HEK293T (cell line): ENCODE results near the gene CBX5.

Experiments
- CTCF ChIA-PET: fragments of 350-600 bp; formaldehyde crosslinking; extraction: SDS; loops from one replicate; lab custom pipeline; 2021; ENCODE audit warnings: antibody characterized with exemption, inconsistent platforms; lab: Yijun Ruan, JAX
- POLR2A ChIA-PET: fragments of 350-600 bp; formaldehyde crosslinking; extraction: SDS; loops from one replicate; lab custom pipeline; 2020; ENCODE audit warnings: antibody characterized with exemption, inconsistent platforms; lab: Yijun Ruan, JAX
- DNase-seq: peaks from one replicate; pipeline ENCODE4 v3.0.0; 2012; ENCODE audit warnings: mixed read lengths; ENCODE audit errors: extremely low spot score
- ARNT ChIP-seq: fragments of 450-650 bp; IDR thresholded peaks from 2 replicates; pipeline ENCODE4 v1.6.1; 2017; ENCODE audit warnings: mild to moderate bottlenecking
- BHLHE40 ChIP-seq: fragments of 450-650 bp; IDR thresholded peaks from 2 replicates; pipeline ENCODE4 v1.6.1; 2016; ENCODE audit warnings: mild to moderate bottlenecking, moderate library complexity, borderline replicate concordance
- CTBP1 ChIP-seq: fragments of 450-650 bp; IDR thresholded peaks from 2 replicates; pipeline ENCODE4 v1.6.1; 2016; ENCODE audit warnings: borderline replicate concordance
- ELF4 ChIP-seq: fragments of 450-650 bp; IDR thresholded peaks from 2 replicates; pipeline ENCODE4 v1.6.1; 2017; ENCODE audit warnings: antibody characterized with exemption
- FOXA1 ChIP-seq: fragments of 450-650 bp; IDR thresholded peaks from 2 replicates; pipeline ENCODE4 v1.6.1; 2016; ENCODE audit warnings: mild to moderate bottlenecking
- FOXK2 ChIP-seq: fragments of 450-650 bp; IDR thresholded peaks from 2 replicates; pipeline ENCODE4 v1.6.1; 2016; ENCODE audit warnings: mild to moderate bottlenecking
- FOXM1 ChIP-seq: fragments of 450-650 bp; IDR thresholded peaks from 2 replicates; pipeline ENCODE4 v1.6.1; 2017; ENCODE audit warnings: mild to moderate bottlenecking, borderline replicate concordance
- HDGF ChIP-seq: fragments of 450-650 bp; IDR thresholded peaks from 2 replicates; pipeline ENCODE4 v1.6.1; 2017; ENCODE audit warnings: antibody characterized with exemption, borderline replicate concordance
- L3MBTL2 ChIP-seq: fragments of 450-650 bp; conservative IDR thresholded peaks from 2 replicates; pipeline ENCODE4 v1.6.1; 2016; ENCODE audit warnings: mild to moderate bottlenecking
- LEF1 ChIP-seq: fragments of 450-650 bp; IDR thresholded peaks from 2 replicates; pipeline ENCODE4 v1.6.1; 2017; ENCODE audit warnings: mild to moderate bottlenecking, borderline replicate concordance
- NFRKB ChIP-seq: fragments of 450-650 bp; IDR thresholded peaks from 2 replicates; pipeline ENCODE4 v1.6.1; 2016; ENCODE audit warnings: mild to moderate bottlenecking, moderate library complexity
- SP1 ChIP-seq: fragments of 450-650 bp; IDR thresholded peaks from 2 replicates; pipeline ENCODE4 v1.6.1; 2017
- SUZ12 ChIP-seq: fragments of 450-650 bp; IDR thresholded peaks from 2 replicates; pipeline ENCODE4 v1.6.1; 2016; ENCODE audit warnings: mild to moderate bottlenecking
- TARDBP ChIP-seq: fragments of 450-650 bp; IDR thresholded peaks from 2 replicates; pipeline ENCODE4 v1.6.1; 2016
- ZNF384 ChIP-seq: fragments of 450-650 bp; IDR thresholded peaks from 2 replicates; pipeline ENCODE4 v1.6.1; 2016
- TF ChIP-seq, protein P1 (sequence below): fragments of 450-650 bp; IDR thresholded peaks from 2 replicates; pipeline ENCODE4 v1.6.1; 2016

Gene CBX5

GRCh38 chr12:54270345-54270744, 9.6 kb downstream of the CBX5 start:
- CTCF ChIA-PET = interaction anchor here (0.9 to 1.0 kb wide), 2 partner anchors 30 to 56 kb away, joined by 3 read pairs; no protein-coding TSS in a partner anchor

DNA sequence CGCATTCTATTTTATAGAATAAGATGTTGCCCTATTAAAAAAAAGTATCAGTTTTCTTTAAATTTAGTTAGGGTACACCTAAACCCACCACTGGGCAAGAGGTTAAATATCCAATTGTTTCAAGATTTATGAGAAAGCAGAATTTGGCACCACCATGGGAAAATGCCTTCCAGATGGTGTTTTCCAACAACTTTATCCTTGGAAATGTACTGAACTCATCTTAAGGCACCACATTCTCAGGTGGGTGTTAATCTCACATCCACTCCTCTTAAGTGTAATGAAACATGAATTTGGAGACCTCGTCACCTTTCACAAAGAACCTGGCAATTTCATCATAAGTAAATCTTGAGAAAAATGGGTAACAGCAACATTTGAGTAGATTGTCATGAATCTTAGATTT, 13.1 kb downstream of the CBX5 start:
- POLR2A ChIA-PET = interaction anchor here (6.2 kb wide), 1 partner anchor 13 kb away, joined by 59 read pairs; the partner anchor contains the start of genes CBX5 and HNRNPA1
- no peak for TF ChIP-seq SUZ12
- TF ChIP-seq SP1 = no peak
- TF ChIP-seq ARNT = no peak
- no peak for TF ChIP-seq ZNF384
- no peak for TF ChIP-seq L3MBTL2
- TF ChIP-seq TARDBP = no peak
- TF ChIP-seq CTBP1 = no peak
- TF ChIP-seq, protein P1, sequence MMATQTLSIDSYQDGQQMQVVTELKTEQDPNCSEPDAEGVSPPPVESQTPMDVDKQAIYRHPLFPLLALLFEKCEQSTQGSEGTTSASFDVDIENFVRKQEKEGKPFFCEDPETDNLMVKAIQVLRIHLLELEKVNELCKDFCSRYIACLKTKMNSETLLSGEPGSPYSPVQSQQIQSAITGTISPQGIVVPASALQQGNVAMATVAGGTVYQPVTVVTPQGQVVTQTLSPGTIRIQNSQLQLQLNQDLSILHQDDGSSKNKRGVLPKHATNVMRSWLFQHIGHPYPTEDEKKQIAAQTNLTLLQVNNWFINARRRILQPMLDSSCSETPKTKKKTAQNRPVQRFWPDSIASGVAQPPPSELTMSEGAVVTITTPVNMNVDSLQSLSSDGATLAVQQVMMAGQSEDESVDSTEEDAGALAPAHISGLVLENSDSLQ = no peak
- no peak for TF ChIP-seq ELF4
- CTCF ChIA-PET = interaction anchor here (0.7 kb wide), 1 partner anchor 72 kb away, joined by 4 read pairs; no protein-coding TSS in a partner anchor
- DNase-seq = no peak

More at GRCh38 chr12:54270345-54270744, 9.6 kb downstream of the CBX5 start:
- no peak for DNase-seq
- no peak for TF ChIP-seq FOXA1
- no peak for TF ChIP-seq ARNT
- no peak for TF ChIP-seq ELF4
- TF ChIP-seq ZNF384 = no peak
- no peak for TF ChIP-seq TARDBP
- no peak for TF ChIP-seq SP1
- no peak for TF ChIP-seq HDGF
- no peak for TF ChIP-seq CTBP1
- no peak for TF ChIP-seq L3MBTL2
- no peak for TF ChIP-seq BHLHE40
- TF ChIP-seq, protein P1 = no peak
- TF ChIP-seq NFRKB = no peak
- no peak for TF ChIP-seq FOXM1
- no peak for TF ChIP-seq LEF1
- no peak for TF ChIP-seq FOXK2
- no peak for TF ChIP-seq SUZ12
- POLR2A ChIA-PET = interaction anchor here (1.0 to 6.2 kb wide), 2 partner anchors 9 to 18 kb away, joined by 3 to 59 read pairs; partner anchors contain the start of genes CBX5 and HNRNPA1

DNA sequence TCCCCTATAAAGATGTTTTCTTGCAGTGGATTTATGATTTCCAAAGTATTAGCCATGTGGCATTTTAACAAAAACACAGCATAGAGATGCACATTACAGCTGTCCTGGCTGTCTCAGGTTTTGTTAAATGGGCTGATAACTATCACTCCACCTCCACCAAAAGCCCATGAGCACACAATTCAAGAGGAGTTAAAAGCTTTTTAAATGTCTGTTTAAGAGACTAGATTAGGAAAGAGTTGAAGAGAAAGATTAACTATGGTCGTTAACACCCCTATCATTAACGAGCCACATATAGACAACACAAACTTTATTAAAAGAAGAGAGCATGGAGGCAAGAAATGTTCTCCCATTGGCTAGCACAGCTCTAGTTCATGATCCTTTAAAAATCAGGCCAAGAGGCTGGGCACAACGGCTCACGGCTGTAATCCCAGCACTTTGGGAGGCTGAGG, 14.5 kb downstream of the CBX5 start:
- no peak for TF ChIP-seq SP1
- TF ChIP-seq, protein P1 = peak; percentile 38; the same call in 1 of the 2 replicates
- no peak for TF ChIP-seq FOXK2
- ChIA-PET CTCF (interaction anchor here (0.7 kb wide), 1 partner anchor 59 kb away, joined by 5 read pairs; the partner anchor contains the start of gene COPZ1), POLR2A (interaction anchor here (1.3 to 8.7 kb wide), 2 partner anchors 9 to 14 kb away, joined by 5 to 175 read pairs; partner anchors contain the start of genes CBX5 and HNRNPA1)
- DNase-seq = no peak

GRCh38 chr12:54262403-54262925, 17.5 kb downstream of the CBX5 start:
- POLR2A ChIA-PET = interaction anchor here (0.5 to 8.7 kb wide), 3 partner anchors 10 to 1855 kb away, joined by 3 to 175 read pairs (median 6); partner anchors contain the start of genes CBX5 and HNRNPA1

GRCh38 chr12:54261815-54262402, 18.0 kb downstream of the CBX5 start:
- DNase-seq = no peak
- POLR2A ChIA-PET = interaction anchor here (0.5 to 8.7 kb wide), 2 partner anchors 18 to 1856 kb away, joined by 3 to 175 read pairs; partner anchors contain the start of genes CBX5 and HNRNPA1
- CTCF ChIA-PET = interaction anchor here (0.7 kb wide), 1 partner anchor 639 kb away, joined by 3 read pairs; no protein-coding TSS in a partner anchor
- TF ChIP-seq TARDBP (no peak), ZNF384 (no peak), BHLHE40 (no peak), CTBP1 (no peak), LEF1 (no peak), FOXA1 (no peak), NFRKB (no peak), SP1 (no peak), FOXK2 (no peak), SUZ12 (no peak), HDGF (no peak), ARNT (no peak)
- TF ChIP-seq, protein P1 = no peak

More at GRCh38 chr12:54262403-54262925, 17.5 kb downstream of the CBX5 start:
- no peak for TF ChIP-seq BHLHE40
- TF ChIP-seq, protein P1 = peak; percentile 82
- TF ChIP-seq CTBP1 = 0 out of 2 replicates have a peak, but pooled peaks have one; percentile 60
- CTCF ChIA-PET = interaction anchor here (0.6 to 1.1 kb wide), 4 partner anchors 48 to 640 kb away, joined by 3 read pairs; partner anchors contain the start of gene COPZ1
- DNase-seq = no peak
